A549 (cell line): ENCODE data around the gene FAF1.

Experiments used
- CEBPB ChIP-seq, 2 experiments: fragments of >200 bp in 1 of 2; sonication (Bioruptor Twin) in 1 of 2; formaldehyde crosslinking in 1 of 2; IDR thresholded peaks; 2 replicates each; pipeline ENCODE4 v1.6.1; 2012 to 2016
- SREBF2 ChIP-seq: fragments of 450-650 bp; IDR thresholded peaks from 2 replicates; pipeline ENCODE4 v1.6.1; 2014; ENCODE audit warnings: mild to moderate bottlenecking, moderate library complexity

- no peak for TF ChIP-seq SREBF2
- TF ChIP-seq CEBPB (IDR thresholded peaks at IDR 0.05) = no peak
Measured at GRCh38 chr1:50488876-50489275, 471.2 kb downstream of the FAF1 start.
